HEK293 (cell line): ENCODE results near the gene ERCC6.

ENCODE experiments used
- GLIS1 ChIP-seq: fragments of 450-650 bp; formaldehyde crosslinking; IDR thresholded peaks from 2 replicates; pipeline ENCODE4 v1.5.1; 2016; ENCODE audit warnings: missing biosample characterization, missing genetic modification characterization
- GLIS2 ChIP-seq: fragments of 450-650 bp; formaldehyde crosslinking; IDR thresholded peaks from 2 replicates; pipeline ENCODE4 v1.5.1; 2016; ENCODE audit warnings: missing biosample characterization, missing genetic modification characterization
- KLF1 ChIP-seq: fragments of 450-650 bp; formaldehyde crosslinking; IDR thresholded peaks from 2 replicates; pipeline ENCODE4 v1.5.1; 2016; ENCODE audit warnings: missing biosample characterization, missing genetic modification characterization
- KLF10 ChIP-seq: fragments of 450-650 bp; IDR thresholded peaks from 2 replicates; pipeline ENCODE4 v1.5.1; 2018; ENCODE audit warnings: missing biosample characterization, mild to moderate bottlenecking, missing genetic modification characterization
- KLF16 ChIP-seq: fragments of 450-650 bp; formaldehyde crosslinking; IDR thresholded peaks from 2 replicates; pipeline ENCODE4 v1.5.1; 2017; ENCODE audit warnings: missing biosample characterization, missing genetic modification characterization
- MYNN ChIP-seq: fragments of 450-650 bp; formaldehyde crosslinking; IDR thresholded peaks from 2 replicates; pipeline ENCODE4 v1.5.1; 2016; ENCODE audit warnings: missing biosample characterization, missing genetic modification characterization, borderline replicate concordance
- OVOL3 ChIP-seq: fragments of 450-650 bp; formaldehyde crosslinking; IDR thresholded peaks from 2 replicates; pipeline ENCODE4 v1.5.1; 2016; ENCODE audit warnings: missing biosample characterization, missing genetic modification characterization
- PRDM1 ChIP-seq: fragments of 450-650 bp; formaldehyde crosslinking; IDR thresholded peaks from 2 replicates; pipeline ENCODE4; 2016; ENCODE audit warnings: missing biosample characterization, missing genetic modification characterization
- SP7 ChIP-seq: fragments of 450-650 bp; formaldehyde crosslinking; IDR thresholded peaks from 2 replicates; pipeline ENCODE4 v1.5.1; 2016; ENCODE audit warnings: missing biosample characterization, missing genetic modification characterization
- ZEB2 ChIP-seq: fragments of 450-650 bp; formaldehyde crosslinking; IDR thresholded peaks from 2 replicates; pipeline ENCODE4 v1.5.1; 2016; ENCODE audit warnings: missing biosample characterization, missing genetic modification characterization
- ZFP69B ChIP-seq: fragments of 450-650 bp; formaldehyde crosslinking; IDR thresholded peaks from 2 replicates; pipeline ENCODE4 v1.5.1; 2016; ENCODE audit warnings: missing biosample characterization, missing genetic modification characterization
- ZIC2 ChIP-seq: fragments of 450-650 bp; formaldehyde crosslinking; IDR thresholded peaks from 2 replicates; pipeline ENCODE4 v1.5.1; 2016; ENCODE audit warnings: missing biosample characterization, missing genetic modification characterization
- ZNF2 ChIP-seq: fragments of 450-650 bp; formaldehyde crosslinking; IDR thresholded peaks from 2 replicates; pipeline ENCODE4 v1.5.1; 2016; ENCODE audit warnings: missing biosample characterization, missing genetic modification characterization
- ZNF221 ChIP-seq: fragments of 450-650 bp; formaldehyde crosslinking; IDR thresholded peaks from 2 replicates; pipeline ENCODE4 v1.5.1; 2017; ENCODE audit warnings: missing biosample characterization, missing genetic modification characterization, borderline replicate concordance
- ZNF24 ChIP-seq: fragments of 450-650 bp; formaldehyde crosslinking; IDR thresholded peaks from 2 replicates; pipeline ENCODE4 v1.5.1; 2016; ENCODE audit warnings: missing biosample characterization, missing genetic modification characterization
- ZNF335 ChIP-seq: fragments of 450-650 bp; formaldehyde crosslinking; conservative IDR thresholded peaks from 2 replicates; pipeline ENCODE4 v1.5.1; 2016; ENCODE audit warnings: missing biosample characterization, missing genetic modification characterization
- ZNF501 ChIP-seq: fragments of 450-650 bp; formaldehyde crosslinking; IDR thresholded peaks from 2 replicates; pipeline ENCODE4 v1.5.1; 2016; ENCODE audit warnings: missing biosample characterization, missing genetic modification characterization
- ZNF561 ChIP-seq: fragments of 450-650 bp; IDR thresholded peaks from 2 replicates; pipeline ENCODE4 v1.5.1; 2018; ENCODE audit warnings: missing biosample characterization, missing genetic modification characterization, borderline replicate concordance
- ZNF660 ChIP-seq: fragments of 450-650 bp; IDR thresholded peaks from 2 replicates; pipeline ENCODE4 v1.5.1; 2018; ENCODE audit warnings: missing biosample characterization, mild to moderate bottlenecking, missing genetic modification characterization
- ZNF776 ChIP-seq: fragments of 450-650 bp; formaldehyde crosslinking; IDR thresholded peaks from 2 replicates; pipeline ENCODE4 v1.5.0; 2017; ENCODE audit warnings: missing biosample characterization, missing genetic modification characterization, borderline replicate concordance
- TF ChIP-seq, protein P1 (sequence below): sonication (generic); formaldehyde crosslinking; IDR thresholded peaks from 2 replicates; pipeline ENCODE4 v1.8.1; 2022; ENCODE audit warnings: mild to moderate bottlenecking, moderate library complexity, missing genetic modification reagents
- TF ChIP-seq, protein P2 (sequence below): fragments of 450-650 bp; formaldehyde crosslinking; conservative IDR thresholded peaks from 2 replicates; pipeline ENCODE4 v1.5.1; 2016; ENCODE audit warnings: low read depth, missing biosample characterization, missing genetic modification characterization
- TF ChIP-seq, protein P3 (sequence below): fragments of 450-650 bp; IDR thresholded peaks from 2 replicates; pipeline ENCODE4 v1.5.1; 2018; ENCODE audit warnings: missing biosample characterization, mild to moderate bottlenecking, missing genetic modification characterization
- TF ChIP-seq, protein P4 (sequence below): fragments of 450-650 bp; formaldehyde crosslinking; IDR thresholded peaks from 2 replicates; pipeline ENCODE4 v1.5.1; 2016; ENCODE audit warnings: missing biosample characterization, missing genetic modification characterization
- TF ChIP-seq, protein P5 (sequence below): fragments of 450-650 bp; formaldehyde crosslinking; IDR thresholded peaks from 2 replicates; pipeline ENCODE4 v1.5.1; 2016; ENCODE audit warnings: missing biosample characterization, missing genetic modification characterization

Gene ERCC6

DNA sequence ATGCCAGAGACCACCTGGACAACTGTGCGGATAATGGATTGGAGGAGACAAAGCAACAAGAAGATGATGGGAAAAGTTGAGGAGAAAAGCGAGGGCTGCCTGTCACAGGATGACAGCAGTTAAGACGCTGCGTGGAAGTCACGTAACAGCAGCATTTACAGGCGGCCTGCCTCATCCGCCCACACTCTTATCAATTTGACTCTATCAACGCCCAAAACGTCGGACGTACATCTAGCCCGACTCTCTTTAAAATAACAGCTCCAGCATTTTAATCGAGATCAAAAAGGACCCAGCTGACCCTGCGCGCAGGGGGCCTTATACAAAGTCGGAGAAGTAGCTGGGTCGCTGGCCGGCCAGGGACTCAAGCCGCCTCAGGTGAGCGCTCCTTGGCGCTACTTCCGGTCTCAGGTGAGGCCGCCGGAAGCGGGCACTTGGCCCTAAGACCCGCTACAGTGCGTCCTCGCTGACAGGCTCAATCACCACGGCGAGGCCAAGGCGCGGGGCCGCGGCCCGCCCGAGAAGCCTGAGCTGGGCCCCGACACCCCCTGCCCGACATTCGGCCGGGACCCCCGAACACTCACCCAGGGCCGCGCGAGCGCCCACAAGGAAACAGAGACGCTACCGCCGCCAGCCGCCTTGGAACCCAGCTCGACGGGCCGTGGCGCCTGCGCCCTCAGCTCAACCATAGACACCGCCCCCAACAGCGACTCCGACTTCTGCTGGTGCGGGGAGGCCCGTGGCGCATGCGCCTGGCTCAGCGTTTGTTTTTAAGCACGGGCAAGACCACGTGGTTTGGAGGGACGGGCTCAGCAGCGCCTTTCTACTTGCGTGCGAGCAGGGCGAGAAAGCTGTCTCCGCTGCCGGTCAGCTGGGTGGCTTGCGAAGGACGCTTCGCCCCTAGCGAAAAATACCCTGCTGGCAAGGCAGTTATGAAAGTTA is at the start of gene ERCC6 (continued):
- TF ChIP-seq KLF1 (tag by site-specific recombination) (peak; percentile 16; the same call in 1 of the 2 replicates), ZNF335 (tag by site-specific recombination) (peak; percentile 74), ZNF221 (tag by site-specific recombination) (no peak), ZNF2 (tag by site-specific recombination) (no peak; the same call in 1 of the 2 replicates), KLF10 (tag by site-specific recombination) (peak; percentile 16; the same call in 1 of the 2 replicates), OVOL3 (tag by site-specific recombination) (0 out of 2 replicates have a peak, but pooled peaks have one; percentile 30), ZNF501 (tag by site-specific recombination) (peak; percentile 87), ZNF776 (tag by site-specific recombination) (no peak), ZFP69B (tag by site-specific recombination) (peak; percentile 44; the same call in 1 of the 2 replicates), MYNN (tag by site-specific recombination) (no peak), SP7 (tag by site-specific recombination) (peak; percentile 63; the same call in 1 of the 2 replicates), ZIC2 (tag by site-specific recombination) (0 out of 2 replicates have a peak, but pooled peaks have one; percentile 7), KLF16 (tag by site-specific recombination) (peak; percentile 59; the same call in 1 of the 2 replicates), ZNF24 (tag by site-specific recombination) (no peak), ZEB2 (tag by site-specific recombination) (peak; percentile 92), GLIS2 (tag by site-specific recombination) (peak; percentile 67), PRDM1 (tag by site-specific recombination) (peak; percentile 85), ZNF660 (tag by site-specific recombination) (peak; percentile 51; the same call in 1 of the 2 replicates), GLIS1 (peak; percentile 63), ZNF561 (tag by site-specific recombination) (peak; percentile 95)
- TF ChIP-seq, protein P1, sequence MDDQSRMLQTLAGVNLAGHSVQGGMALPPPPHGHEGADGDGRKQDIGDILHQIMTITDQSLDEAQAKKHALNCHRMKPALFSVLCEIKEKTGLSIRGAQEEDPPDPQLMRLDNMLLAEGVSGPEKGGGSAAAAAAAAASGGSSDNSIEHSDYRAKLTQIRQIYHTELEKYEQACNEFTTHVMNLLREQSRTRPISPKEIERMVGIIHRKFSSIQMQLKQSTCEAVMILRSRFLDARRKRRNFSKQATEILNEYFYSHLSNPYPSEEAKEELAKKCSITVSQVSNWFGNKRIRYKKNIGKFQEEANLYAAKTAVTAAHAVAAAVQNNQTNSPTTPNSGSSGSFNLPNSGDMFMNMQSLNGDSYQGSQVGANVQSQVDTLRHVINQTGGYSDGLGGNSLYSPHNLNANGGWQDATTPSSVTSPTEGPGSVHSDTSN: peak; percentile 43; the same call in 1 of the 2 replicates
- TF ChIP-seq, protein P2, sequence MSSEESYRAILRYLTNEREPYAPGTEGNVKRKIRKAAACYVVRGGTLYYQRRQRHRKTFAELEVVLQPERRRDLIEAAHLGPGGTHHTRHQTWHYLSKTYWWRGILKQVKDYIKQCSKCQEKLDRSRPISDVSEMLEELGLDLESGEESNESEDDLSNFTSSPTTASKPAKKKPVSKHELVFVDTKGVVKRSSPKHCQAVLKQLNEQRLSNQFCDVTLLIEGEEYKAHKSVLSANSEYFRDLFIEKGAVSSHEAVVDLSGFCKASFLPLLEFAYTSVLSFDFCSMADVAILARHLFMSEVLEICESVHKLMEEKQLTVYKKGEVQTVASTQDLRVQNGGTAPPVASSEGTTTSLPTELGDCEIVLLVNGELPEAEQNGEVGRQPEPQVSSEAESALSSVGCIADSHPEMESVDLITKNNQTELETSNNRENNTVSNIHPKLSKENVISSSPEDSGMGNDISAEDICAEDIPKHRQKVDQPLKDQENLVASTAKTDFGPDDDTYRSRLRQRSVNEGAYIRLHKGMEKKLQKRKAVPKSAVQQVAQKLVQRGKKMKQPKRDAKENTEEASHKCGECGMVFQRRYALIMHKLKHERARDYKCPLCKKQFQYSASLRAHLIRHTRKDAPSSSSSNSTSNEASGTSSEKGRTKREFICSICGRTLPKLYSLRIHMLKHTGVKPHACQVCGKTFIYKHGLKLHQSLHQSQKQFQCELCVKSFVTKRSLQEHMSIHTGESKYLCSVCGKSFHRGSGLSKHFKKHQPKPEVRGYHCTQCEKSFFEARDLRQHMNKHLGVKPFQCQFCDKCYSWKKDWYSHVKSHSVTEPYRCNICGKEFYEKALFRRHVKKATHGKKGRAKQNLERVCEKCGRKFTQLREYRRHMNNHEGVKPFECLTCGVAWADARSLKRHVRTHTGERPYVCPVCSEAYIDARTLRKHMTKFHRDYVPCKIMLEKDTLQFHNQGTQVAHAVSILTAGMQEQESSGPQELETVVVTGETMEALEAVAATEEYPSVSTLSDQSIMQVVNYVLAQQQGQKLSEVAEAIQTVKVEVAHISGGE (tag by site-specific recombination): peak; percentile 90
- TF ChIP-seq, protein P3, sequence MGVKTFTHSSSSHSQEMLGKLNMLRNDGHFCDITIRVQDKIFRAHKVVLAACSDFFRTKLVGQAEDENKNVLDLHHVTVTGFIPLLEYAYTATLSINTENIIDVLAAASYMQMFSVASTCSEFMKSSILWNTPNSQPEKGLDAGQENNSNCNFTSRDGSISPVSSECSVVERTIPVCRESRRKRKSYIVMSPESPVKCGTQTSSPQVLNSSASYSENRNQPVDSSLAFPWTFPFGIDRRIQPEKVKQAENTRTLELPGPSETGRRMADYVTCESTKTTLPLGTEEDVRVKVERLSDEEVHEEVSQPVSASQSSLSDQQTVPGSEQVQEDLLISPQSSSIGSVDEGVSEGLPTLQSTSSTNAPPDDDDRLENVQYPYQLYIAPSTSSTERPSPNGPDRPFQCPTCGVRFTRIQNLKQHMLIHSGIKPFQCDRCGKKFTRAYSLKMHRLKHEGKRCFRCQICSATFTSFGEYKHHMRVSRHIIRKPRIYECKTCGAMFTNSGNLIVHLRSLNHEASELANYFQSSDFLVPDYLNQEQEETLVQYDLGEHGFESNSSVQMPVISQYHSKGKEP (tag by site-specific recombination): 0 out of 2 replicates have a peak, but pooled peaks have one; percentile 8
- TF ChIP-seq, protein P4, sequence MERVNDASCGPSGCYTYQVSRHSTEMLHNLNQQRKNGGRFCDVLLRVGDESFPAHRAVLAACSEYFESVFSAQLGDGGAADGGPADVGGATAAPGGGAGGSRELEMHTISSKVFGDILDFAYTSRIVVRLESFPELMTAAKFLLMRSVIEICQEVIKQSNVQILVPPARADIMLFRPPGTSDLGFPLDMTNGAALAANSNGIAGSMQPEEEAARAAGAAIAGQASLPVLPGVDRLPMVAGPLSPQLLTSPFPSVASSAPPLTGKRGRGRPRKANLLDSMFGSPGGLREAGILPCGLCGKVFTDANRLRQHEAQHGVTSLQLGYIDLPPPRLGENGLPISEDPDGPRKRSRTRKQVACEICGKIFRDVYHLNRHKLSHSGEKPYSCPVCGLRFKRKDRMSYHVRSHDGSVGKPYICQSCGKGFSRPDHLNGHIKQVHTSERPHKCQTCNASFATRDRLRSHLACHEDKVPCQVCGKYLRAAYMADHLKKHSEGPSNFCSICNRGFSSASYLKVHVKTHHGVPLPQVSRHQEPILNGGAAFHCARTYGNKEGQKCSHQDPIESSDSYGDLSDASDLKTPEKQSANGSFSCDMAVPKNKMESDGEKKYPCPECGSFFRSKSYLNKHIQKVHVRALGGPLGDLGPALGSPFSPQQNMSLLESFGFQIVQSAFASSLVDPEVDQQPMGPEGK (tag by site-specific recombination): peak; percentile 48; the same call in 1 of the 2 replicates
- TF ChIP-seq, protein P5, sequence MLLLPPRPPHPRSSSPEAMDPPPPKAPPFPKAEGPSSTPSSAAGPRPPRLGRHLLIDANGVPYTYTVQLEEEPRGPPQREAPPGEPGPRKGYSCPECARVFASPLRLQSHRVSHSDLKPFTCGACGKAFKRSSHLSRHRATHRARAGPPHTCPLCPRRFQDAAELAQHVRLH (tag by site-specific recombination): peak; percentile 45; the same call in 1 of the 2 replicates
